Measurements from ENCODE around the gene OR2V2. TPM values are rescaled to one million over a fixed set of nuclear protein-coding genes. Genes with fewer than 3 reads are reported as not detected.
"Not testable (repeated sequence)": the region's sequence is repeated elsewhere in the genome, so short reads cannot be mapped to it uniquely, and the experiment has no call there.

The OR2V2 gene
- total RNA-seq, 1 donor from 2014 or later = not detected

- DNase-seq = peak; percentile 70
These were observed 22.3 kb downstream of the OR2V2 start for GRCh38 chr5:181169459-181170236.

- peak; percentile 30 for DNase-seq
These were observed 22.9 kb downstream of the OR2V2 start for GRCh38 chr5:181170237-181170825.

GRCh38 chr5:181170996-181171395, 23.6 kb downstream of the OR2V2 start:
- no peak for DNase-seq

- DNase-seq = no peak
These were observed 24.4 kb downstream of the OR2V2 start for GRCh38 chr5:181171782-181172181.

GRCh38 chr5:181173027-181173419, 25.6 kb downstream of the OR2V2 start:
- no peak for DNase-seq

- peak; percentile 56 for DNase-seq
These were observed 26.3 kb downstream of the OR2V2 start for GRCh38 chr5:181173420-181174342.

- DNase-seq = no peak
These were observed 29.0 kb downstream of the OR2V2 start for GRCh38 chr5:181176254-181176952.

- DNase-seq = not testable (repeated sequence)
These were observed 30.2 kb downstream of the OR2V2 start for GRCh38 chr5:181177559-181177958.

GRCh38 chr5:181181650-181182565, 34.5 kb downstream of the OR2V2 start:
- DNase-seq = peak; percentile 77

- no peak for DNase-seq
These were observed 35.3 kb downstream of the OR2V2 start for GRCh38 chr5:181182651-181183050.

- DNase-seq = no peak
These were observed 37.4 kb downstream of the OR2V2 start for GRCh38 chr5:181184845-181185216.

GRCh38 chr5:181185560-181185959, 38.2 kb downstream of the OR2V2 start:
- DNase-seq = no peak

- DNase-seq = no peak
These were observed 38.6 kb downstream of the OR2V2 start for GRCh38 chr5:181186022-181186421.

GRCh38 chr5:181186986-181187499, 39.7 kb downstream of the OR2V2 start:
- no peak for DNase-seq

GRCh38 chr5:181187500-181188213, 40.3 kb downstream of the OR2V2 start:
- peak; percentile 90 for DNase-seq

GRCh38 chr5:181188700-181189362, 41.4 kb downstream of the OR2V2 start:
- peak; percentile 95 for DNase-seq

GRCh38 chr5:181189363-181189961, 42.1 kb downstream of the OR2V2 start:
- peak; percentile 21 for DNase-seq

GRCh38 chr5:181189962-181190710, 42.8 kb downstream of the OR2V2 start:
- DNase-seq = no peak

Measured in tongue (tissue), 2 donors.